Stimulated activated CD8-positive, alpha-beta memory T cell treated with anti-CD3 and anti-CD28 coated beads, Interleukin-12 subunit alpha, Interleukin-12 subunit beta, amount 100 ng/mL, for 4 hours (primary cell): ENCODE measurements around the gene FBXL4.

Source experiments
- DNase-seq: peaks from one replicate; pipeline ENCODE4 v3.0.0-alpha.2; 2020; ENCODE audit warnings: low read depth

The FBXL4 gene

DNA sequence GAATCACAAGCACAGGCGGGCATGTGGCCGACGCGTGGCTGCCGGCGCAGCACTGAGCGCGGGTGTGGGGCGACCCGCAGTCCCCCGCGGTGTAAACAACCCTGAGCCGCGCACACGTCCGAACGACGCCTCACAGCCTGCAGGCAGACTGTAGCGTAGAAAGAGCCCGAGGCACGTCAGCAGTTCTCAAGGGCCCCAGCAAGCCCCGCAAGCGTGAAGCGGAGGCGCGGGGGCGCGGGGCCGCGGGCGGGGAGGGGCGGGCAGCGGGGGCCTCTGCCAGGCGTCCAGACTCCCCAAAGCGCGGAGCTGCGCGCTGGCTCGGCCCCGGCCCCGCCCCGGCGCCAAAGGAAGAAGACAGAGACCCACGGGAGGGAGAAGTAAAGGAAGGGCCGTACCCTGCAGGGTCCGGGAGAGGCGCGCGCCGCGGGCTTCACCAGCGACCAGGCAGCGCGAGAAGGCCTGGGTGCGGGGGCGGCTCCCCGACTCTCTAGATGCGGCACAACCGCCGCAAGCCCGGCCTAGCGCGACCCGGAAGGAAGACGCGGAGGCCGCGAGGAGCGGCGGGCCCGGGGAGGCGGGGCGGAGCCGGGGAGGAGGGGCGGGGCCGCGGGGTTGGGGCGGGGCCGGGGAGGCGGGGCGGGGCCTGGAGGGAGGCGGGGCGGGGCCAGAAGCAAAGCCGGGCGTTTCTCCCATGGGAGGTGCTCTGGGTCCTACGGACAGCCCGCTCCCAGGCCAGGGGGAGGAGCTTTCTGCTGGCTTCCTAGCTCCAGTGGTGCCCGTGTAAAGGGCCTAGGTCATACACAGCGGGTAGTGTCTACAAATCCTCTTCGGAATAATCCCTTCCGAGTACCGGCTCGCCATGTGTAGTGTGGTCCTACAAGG is at the start of gene FBXL4:
Gene FBXL4 (minus strand): TSS at position 536 of the 882 bp plus-strand sequence. CDS start 20,958 bp downstream, outside the sequence.
- peak; percentile 75 for DNase-seq

DNA sequence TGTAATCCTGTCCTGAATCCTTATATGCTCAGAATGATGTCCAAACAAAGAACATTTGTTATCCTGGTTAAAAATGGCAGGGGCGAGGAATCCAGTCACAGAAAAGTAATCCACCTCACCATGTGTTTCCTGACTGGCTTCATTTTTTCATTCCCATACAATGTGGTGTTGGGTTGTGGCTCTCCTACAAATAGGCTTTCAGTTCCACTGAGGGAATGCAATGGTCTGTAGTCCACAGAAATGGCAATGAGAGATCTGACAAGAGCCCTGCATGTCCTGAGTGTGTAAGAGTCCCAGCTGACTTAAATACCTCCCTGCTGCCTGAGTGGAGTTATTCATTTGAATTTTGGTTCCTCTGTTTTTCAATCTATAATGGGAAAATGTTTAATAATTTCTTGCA is 47.4 kb upstream of the FBXL4 start:
- no peak for DNase-seq

DNA sequence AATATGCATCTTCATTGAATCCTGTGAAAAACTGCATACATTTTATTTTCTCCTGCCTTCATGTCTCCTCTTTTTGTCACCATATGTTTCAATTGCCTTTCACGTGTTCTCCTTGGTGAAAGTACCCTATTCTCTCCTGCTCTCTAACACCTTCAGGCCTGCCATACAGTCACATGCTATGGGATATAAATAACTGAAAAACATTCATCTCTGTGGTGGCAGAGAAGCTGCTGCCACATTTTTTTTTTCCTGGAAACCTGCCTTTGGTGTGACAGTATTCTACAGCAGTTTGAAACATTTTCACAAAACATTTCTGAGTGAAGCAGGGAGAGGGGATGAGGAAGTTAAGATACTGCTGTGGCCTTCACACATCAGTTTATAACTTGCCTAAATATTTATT is 44.8 kb upstream of the FBXL4 start:
- DNase-seq = no peak

DNA sequence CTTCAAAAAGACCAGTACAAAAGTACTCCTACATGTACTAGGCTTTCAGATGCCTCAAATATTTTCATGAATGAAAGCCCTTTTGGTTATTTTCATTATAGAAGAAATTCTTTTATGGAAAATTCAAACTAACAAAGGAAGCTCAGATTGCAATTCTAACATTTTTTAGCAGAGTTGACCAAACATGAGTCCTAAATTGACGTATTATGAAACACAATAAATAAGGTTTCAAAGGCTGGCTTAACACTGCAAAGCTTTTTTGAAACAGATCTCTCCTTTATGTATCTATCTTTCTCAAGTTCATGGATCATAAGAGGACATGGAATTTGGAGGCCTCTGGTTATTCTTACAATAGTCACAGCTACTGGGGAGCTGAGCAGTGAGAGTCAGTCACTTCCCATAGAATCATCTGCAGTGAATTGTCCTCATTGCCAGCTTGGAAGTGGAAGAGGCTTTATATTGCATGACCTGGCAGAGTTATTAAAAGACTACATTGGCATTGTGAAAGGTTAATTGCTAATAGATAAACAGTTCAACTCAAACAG is 38.4 kb upstream of the FBXL4 start:
- DNase-seq = no peak

DNA sequence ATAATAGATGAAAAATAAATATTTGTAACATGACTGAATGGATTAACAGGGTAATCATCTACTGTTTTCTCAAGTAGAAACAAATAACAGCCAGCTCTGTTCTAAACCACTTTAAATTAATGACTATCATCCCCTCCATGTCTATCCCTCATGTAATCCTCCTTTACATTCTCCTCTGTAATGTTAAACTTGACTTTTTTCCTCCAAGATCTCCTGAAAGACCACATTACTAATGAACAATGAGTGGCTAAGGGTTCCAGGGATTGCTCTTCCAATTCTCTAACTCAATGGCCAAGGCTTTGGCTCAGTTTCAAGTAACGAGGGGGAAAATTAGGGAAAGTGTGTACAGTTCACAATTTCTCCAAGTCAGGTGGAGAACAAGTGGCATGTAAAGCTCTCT is 37.6 kb upstream of the FBXL4 start:
- no peak for DNase-seq

DNA sequence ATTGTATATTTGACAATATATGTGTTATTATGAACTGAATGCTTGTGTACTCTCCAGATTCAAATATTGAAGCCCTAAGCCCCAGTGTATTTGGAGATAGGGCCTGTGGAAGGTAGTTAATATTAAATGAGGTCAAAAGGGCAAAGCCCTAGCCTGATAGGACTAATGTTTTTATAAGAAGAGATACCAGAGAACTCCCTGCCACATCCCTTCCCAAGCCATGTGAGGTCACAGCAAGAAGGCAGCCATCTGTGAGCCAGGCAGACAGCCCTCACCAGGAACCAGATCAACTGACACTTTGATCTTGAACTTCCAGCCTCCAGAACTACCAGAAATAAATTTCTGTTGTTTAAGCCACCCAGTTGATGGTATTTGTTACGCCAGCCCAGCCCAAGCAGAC is 36.4 kb upstream of the FBXL4 start:
- DNase-seq = no peak

DNA sequence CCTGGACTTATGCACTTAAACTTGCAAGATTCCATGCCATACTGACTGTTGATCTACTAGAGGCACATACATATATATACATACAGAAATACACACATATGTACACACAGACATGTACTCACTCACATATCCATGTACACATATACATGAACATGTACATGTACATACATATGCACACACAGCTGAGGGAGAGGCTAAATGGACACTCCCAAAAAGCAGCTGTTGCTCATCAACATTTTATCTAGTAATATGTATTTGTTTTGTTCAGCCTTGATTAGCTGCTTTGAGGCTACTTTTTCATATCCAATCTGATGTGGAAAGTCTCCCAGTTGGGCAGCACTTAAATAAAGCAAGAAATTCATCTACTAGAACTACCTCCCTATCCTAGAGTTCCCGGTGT is 33.7 kb upstream of the FBXL4 start:
- no peak for DNase-seq

DNA sequence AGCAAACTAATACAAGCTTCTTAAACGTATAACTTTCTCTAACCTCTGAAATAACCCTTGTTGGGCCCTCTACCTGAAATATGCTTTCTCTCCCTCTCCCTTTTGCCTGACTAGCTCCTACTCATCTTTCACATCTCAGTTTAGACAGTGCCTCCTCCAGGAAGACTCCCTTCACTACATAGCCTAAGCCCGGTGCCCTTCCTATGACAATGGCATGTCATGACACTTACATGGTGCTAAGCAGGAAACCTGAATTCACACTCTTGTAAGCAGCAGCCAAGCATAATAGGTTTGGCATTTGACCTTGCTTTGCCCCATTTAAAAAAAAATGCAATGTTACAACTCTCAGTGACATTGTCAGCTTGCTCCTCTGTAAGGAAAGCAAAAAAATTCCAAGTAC is 33.1 kb upstream of the FBXL4 start:
- DNase-seq = no peak

DNA sequence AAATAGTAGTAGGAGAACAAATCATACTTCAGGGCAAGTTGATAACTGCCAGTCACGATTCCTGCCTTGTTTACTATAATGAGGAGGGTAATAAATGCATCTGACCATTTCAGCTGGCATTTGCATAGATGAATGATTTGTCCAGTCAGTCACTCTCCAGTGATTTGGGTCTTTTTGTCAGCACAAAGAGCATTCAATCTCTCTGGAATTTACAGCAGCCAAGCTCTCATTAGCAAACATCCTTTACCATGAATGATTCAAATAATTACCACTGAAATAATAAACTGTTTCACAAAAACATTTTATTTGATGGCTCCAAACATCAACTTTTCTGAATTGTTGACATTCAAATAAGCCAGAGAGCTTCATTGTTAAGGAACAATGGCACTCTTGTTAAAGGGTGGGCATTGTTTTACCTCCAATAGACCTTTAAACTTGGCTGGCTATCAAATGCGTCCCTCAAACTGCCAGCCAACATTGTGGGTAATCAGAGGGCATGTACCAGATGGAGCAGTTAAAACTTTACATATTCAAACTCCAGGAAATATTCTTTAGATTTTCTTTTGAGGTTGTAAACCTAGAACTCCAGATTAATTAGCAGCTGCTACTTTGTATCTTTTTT is 30.0 kb upstream of the FBXL4 start:
- DNase-seq = no peak

DNA sequence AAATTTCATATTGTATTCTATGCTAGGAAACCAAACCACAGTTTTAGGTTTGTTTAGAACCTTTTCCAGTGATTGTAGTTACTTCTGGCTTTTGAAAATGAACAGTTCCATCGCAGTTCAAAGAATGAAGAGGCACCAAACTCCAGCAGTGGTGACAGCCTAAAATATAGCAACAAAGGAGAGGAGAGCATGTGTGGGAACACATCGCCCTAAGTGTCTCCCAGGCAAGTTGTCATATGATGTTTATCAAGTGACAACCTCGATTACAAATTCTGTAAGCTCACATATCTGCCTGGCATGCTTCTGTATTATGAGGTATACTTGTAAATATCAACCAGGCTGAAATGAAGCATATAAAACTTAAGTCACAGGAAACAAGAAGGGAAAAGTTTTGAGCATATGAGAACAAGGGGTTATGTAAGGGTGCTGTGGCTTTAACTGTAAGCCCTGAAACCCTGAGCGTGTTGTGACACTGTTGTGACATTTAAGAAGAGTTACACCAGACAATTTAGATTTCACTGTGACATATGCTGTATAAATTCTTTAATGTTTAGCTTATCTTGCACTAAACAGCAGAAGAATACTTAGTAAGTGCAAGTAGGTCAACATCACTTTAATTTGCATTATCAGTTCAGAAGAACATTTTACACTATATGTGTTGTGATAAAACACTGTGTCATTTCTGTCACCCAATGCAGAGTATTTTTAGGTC is 29.1 kb upstream of the FBXL4 start:
- DNase-seq = no peak

DNA sequence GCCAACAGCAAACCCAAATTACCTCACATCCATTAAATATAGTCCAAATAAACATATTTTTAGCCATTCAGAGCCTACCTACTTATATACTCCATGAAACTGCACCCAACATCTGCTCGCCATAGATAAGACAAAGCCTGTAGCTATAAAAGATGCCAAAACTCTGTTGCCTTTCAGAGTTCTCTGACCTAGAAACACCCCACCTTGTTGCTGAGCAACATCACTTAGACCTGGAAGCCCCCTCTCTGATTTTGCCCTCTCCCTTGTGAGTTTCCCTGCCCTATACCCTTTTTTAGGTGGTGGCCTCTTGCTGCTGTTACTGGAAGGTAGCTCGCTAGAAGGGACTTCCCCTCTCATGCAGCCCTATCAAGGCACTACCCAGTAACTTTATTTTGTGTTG is 27.7 kb upstream of the FBXL4 start:
- DNase-seq = no peak

DNA sequence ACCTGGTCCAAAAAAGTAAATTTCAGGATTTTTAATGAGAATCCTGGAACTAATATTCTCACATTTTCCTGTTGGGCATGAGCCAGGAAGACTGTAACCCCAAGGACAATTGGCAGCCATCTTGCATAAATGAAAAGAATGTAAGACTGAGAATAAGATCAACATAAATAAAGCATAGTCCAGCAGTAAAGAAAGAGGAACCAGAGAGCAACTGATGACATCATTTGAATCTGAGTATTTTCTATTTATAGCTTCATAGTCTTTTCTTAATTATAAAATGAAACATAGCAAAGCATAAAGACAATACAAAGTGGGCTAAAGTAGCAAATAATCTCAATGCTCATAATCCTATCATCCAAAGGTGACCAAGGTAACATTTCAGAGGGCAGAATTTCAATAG is 26.6 kb upstream of the FBXL4 start:
- no peak for DNase-seq

DNA sequence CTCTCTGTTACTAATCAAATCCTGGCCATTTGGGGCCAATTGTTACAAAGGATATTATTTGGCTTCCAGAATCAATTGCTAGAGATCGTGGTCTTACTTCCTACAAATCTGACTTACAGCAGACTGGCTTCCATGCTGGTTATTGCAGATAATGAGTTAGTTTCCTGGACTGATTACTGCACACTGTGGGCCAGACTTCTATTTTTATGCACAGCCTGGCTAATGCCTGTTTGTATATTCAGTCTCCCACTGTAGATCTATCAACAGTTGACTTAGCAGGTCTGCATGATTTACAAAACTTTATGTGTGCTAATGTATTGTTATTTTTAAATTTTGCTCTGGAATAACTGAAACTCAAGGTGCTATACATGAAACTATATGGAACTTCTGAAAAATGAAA is 25.8 kb upstream of the FBXL4 start:
- DNase-seq = no peak

DNA sequence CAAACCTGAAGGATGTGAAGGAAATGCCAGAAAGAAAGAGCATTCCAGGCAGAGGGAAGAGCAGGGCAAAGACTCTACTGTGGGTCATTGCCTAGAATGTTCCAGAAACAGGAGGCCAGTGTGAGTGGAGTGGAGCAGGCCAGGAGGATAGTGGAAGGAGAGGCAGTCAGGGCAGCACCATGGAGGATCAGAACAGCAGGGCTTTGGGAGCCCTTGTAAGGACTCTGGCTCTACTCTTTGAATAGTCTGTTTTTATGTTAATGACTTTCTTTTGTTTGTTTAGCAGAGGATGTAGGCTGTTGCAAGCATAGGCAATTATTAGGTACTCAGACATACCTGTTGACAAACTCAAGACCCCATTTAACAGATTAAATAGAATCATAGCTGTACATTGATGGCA is 23.6 kb upstream of the FBXL4 start:
- no peak for DNase-seq

DNA sequence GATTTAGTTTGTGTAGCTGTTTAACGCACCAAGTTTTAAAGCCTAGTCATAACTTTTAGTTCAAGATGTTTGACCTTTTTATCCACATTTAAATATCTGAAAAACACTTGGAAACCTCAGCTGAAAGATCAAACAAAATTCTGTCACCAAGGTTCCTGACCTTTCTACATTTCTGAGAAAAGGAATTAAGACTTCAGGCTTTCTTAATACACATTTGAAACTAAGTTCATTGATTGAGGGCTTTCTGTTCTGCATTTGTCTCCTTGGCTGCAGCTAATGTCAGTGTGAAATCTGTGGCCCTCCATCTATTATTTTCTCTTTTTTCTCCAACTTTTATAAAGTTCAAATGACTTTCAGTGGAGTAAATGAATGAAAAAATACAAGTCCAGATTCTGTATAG is 22.7 kb upstream of the FBXL4 start:
- no peak for DNase-seq

DNA sequence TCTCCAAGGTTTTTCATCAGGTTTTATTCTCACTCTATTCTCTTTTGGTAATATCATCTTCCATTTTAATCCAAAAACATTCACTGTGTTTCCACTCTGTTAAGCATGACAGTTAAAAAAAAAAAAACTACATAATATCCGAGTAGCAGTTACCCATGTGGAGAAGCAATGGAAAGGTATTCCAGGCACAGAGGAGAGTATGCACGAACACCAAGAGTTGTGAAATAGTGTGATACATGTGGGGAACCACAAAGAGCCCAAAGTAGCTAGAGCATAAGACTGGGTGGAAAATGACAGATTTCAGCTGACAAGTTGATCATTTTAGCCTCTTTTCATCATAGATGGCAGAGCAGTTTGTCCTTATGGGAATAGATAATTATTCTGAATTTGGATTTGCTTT is 19.9 kb upstream of the FBXL4 start:
- no peak for DNase-seq

DNA sequence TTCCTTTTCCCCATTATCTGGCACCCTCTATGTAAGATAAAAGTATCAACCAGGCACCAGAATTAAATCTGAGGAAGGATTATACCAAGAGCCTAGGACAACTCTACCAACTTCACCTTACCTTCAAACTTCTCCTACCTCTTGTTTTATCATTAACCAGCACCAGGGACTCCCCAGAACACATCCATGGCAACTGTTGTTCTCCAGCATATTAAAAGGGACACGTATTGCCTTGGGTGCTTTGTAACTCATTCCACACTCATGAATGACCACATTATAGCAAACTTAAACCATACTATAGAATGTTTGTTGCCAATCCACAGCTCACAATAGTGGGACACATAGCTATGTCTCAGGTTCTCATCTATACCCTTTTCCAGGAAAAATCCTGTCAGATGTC is 11.9 kb upstream of the FBXL4 start:
- no peak for DNase-seq

DNA sequence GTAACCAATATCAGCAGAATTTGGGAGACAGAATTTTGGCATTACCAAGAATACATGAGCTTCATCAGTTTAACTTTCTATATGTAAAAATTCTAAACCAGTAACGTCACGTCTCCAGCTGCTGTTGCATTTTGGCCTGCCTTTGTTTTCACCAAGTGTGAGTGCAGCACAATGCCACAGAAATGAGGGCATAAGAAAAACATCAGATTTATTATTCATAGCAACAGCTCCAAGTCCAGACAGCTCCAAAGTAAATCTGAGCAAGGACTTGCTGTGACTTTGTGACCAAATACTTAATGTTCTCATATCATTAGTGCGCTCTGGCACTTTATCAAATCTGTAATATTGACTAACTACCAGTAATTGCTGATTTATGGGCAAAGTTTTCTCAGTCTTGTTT is 11.0 kb upstream of the FBXL4 start:
- no peak for DNase-seq

DNA sequence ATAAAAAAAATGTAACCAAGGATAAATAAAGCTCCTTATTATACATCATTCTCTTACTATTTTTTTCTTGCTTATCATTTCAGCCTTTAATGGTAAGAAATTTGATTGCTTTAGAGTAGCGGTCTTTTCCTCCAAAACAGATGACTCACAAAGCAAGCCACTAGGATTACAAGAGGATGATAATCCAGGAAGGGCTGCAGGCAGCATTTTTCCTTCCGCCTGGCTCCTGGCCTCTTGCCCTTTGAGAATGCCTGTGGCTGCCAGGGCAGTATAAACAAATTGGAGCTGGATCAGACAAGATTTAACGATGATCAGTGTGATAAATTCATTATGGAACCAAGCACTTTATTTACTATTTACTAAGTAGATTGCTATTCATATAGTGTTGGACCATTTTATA is 9.7 kb upstream of the FBXL4 start:
- DNase-seq = no peak

DNA sequence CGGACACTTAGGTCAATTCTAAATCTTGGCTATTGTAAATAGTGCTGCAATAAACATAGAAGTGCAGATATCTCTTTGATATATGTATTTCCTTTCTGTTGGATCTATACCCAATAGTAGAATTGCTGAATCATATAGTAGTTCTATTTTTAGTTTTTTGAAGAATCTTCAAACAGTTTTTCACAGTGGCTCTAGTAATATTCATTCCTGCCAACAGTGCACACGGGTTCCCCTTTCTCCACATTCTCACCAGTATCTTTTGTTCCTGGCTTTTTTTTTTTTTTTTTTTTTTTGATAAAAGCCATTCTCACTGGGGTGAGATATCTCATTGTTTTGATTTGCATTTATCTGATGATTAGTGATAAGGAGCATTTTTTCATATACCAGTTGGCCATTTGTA is 1.8 kb upstream of the FBXL4 start:
- no peak for DNase-seq

DNA sequence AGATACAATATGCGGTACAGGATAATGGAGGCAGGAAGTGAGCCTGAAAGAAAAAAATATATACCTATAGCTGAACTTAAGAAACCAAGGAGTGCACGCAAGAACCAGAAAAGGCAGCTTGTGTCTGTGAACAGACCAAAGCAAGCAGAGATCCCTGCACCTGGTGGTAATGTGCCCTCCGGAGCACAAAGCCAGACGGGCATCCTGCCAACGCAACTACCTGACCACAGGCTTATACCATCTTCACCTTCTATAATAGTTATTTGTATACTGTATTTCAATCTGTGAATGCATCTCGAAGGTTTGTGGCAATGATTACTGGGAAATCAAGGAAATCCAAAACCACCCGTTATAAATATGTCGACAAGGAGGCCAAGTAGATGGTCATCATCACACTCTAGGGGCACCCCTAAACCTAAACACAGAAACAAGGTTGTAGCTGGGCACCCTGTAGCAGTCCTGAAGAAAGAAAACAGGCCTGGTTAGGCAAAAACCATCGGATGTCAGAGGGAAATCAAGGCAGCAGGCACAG is 801 bp downstream of the FBXL4 start:
- peak; percentile 3 for DNase-seq

DNA sequence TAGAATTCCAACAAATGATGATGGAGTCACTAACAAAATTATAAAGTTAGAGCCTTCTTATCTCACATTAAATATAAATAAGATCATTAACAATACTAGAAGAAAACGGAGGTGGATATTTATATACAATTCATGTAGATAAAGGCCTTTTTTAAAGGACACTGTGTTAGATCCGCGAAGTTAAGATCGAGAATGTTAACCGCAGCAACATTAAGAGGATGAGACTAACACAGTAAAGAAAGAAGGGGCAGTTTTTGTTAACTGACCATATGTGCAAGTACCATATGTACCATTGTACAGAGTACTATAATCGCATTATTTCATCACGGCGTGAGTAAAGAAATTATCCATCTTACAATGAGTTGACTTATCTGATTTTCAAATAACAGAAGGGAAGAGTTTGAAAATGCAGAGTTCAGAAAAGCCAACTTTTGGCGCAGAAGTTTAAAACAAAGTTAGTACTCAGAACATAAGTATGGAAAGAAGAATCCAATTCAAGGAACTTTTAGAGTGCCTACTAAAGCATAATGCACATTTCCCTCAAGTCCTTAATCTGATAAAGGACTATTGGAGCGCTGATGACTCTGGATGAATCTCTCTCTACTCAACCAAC is 1.4 kb downstream of the FBXL4 start:
- no peak for DNase-seq
